SK-N-SH (cell line): Measurements from ENCODE around the gene ITIH5.

Experiments used
- CHD2 ChIP-seq: fragments of 150-350 bp; IDR thresholded peaks from 2 replicates; pipeline ENCODE4 v1.6.1; 2018; ENCODE audit warnings: low read length; ENCODE audit not compliant: partially characterized antibody
- ELF1 ChIP-seq: IDR thresholded peaks from 2 replicates; pipeline ENCODE4 v1.4.0; 2012
- EZH2phosphoT487 ChIP-seq: fragments of 200-600 bp; sonication (generic); IDR thresholded peaks from 2 replicates; pipeline ENCODE4 v1.6.1; 2017; ENCODE audit warnings: low read depth, mixed run types, mild to moderate bottlenecking, antibody characterized with exemption, moderate library complexity, borderline replicate concordance
- FOXJ3 ChIP-seq: sonication (generic); formaldehyde crosslinking; IDR thresholded peaks from 2 replicates; pipeline ENCODE4 v1.5.1; 2020; ENCODE audit warnings: mild to moderate bottlenecking, missing genetic modification reagents
- JUND ChIP-seq: IDR thresholded peaks from 2 replicates; pipeline ENCODE4 v1.4.0; 2012
- NRF1 ChIP-seq: IDR thresholded peaks from 2 replicates; pipeline ENCODE4 v1.6.1; 2012; ENCODE audit warnings: low read depth, mild to moderate bottlenecking, low read length
- POLR2AphosphoS5 ChIP-seq: IDR thresholded peaks from 2 replicates; pipeline ENCODE4 v1.6.1; 2012; ENCODE audit warnings: low read depth, low read length
- TCF12 ChIP-seq: IDR thresholded peaks from 2 replicates; pipeline ENCODE4 v1.4.0; 2012
- YY1 ChIP-seq: IDR thresholded peaks from 2 replicates; pipeline ENCODE4 v1.4.0; 2012; ENCODE audit warnings: low read depth, mild to moderate bottlenecking
- TF ChIP-seq, protein P1 (sequence below): fragments of 200-600 bp; sonication (generic); IDR thresholded peaks from 2 replicates; pipeline ENCODE4 v1.6.1; 2017; ENCODE audit warnings: antibody characterized with exemption, mild to moderate bottlenecking, moderate library complexity
- TF ChIP-seq, protein P2 (sequence below): IDR thresholded peaks from 2 replicates; pipeline ENCODE4 v1.4.0; 2012; ENCODE audit warnings: low read depth

DNA sequence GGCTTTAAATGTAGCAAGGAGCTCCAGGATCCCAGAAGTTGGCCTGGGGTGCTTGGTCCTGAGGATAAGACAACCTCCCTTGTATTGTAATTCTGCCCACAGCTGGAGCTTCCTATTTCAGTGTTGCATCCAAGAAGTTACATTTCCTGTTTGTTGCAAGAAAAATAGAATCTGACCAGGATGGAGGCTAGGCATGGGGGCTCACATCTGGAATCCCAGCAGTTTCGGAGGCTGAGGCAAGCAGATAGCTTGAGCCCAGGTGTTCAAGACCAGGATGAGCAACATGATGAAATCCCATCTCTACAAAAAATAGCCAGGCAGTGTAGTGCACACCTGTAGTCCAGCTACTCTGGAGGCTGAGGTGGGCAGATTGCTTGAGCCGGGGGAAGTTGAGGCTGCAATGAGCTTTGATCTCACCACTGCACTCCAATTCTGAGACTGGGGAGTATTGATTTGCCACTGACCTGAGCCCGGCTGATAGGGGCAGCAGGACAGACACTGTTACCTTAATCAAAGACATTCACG lies 35.6 kb upstream of the ITIH5 start:
- no peak for TF ChIP-seq TCF12
- TF ChIP-seq, protein P1, sequence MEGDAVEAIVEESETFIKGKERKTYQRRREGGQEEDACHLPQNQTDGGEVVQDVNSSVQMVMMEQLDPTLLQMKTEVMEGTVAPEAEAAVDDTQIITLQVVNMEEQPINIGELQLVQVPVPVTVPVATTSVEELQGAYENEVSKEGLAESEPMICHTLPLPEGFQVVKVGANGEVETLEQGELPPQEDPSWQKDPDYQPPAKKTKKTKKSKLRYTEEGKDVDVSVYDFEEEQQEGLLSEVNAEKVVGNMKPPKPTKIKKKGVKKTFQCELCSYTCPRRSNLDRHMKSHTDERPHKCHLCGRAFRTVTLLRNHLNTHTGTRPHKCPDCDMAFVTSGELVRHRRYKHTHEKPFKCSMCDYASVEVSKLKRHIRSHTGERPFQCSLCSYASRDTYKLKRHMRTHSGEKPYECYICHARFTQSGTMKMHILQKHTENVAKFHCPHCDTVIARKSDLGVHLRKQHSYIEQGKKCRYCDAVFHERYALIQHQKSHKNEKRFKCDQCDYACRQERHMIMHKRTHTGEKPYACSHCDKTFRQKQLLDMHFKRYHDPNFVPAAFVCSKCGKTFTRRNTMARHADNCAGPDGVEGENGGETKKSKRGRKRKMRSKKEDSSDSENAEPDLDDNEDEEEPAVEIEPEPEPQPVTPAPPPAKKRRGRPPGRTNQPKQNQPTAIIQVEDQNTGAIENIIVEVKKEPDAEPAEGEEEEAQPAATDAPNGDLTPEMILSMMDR: no peak
- no peak for TF ChIP-seq FOXJ3 (CRISPR knock-in tag)
- TF ChIP-seq NRF1: no peak
- TF ChIP-seq CHD2: no peak
- TF ChIP-seq JUND: no peak
- TF ChIP-seq YY1: no peak
- no peak for TF ChIP-seq EZH2phosphoT487
- TF ChIP-seq, protein P2, sequence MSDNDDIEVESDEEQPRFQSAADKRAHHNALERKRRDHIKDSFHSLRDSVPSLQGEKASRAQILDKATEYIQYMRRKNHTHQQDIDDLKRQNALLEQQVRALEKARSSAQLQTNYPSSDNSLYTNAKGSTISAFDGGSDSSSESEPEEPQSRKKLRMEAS: no peak
- no peak for TF ChIP-seq ELF1
- no peak for TF ChIP-seq POLR2AphosphoS5
